ENCODE measurements around the gene C1orf116.

DNA sequence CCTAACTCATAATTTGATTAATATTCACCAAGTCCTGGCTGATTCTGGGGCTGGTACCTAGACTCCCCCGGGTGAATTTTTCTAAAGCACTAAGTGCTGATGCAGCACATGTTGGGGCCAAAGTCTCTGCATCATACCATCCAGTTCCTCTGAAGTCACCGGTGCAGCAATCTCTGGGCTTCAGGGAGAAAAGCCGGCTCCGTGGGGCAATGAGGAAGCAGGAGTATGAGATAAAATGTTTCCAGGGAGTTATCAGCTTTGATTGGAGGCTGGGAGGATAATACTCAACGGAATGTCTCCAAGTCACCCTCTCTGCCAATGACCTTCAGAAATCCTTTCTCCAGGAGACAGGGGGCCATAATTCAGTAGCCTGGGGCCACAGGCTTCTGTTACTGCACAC lies 63.5 kb downstream of the C1orf116 start:
- no peak for TF ChIP-seq HOXA7 (CRISPR knock-in tag; IDR thresholded peaks at IDR 0.05; ENCODE audit: borderline replicate concordance)
- TF ChIP-seq, protein P1, sequence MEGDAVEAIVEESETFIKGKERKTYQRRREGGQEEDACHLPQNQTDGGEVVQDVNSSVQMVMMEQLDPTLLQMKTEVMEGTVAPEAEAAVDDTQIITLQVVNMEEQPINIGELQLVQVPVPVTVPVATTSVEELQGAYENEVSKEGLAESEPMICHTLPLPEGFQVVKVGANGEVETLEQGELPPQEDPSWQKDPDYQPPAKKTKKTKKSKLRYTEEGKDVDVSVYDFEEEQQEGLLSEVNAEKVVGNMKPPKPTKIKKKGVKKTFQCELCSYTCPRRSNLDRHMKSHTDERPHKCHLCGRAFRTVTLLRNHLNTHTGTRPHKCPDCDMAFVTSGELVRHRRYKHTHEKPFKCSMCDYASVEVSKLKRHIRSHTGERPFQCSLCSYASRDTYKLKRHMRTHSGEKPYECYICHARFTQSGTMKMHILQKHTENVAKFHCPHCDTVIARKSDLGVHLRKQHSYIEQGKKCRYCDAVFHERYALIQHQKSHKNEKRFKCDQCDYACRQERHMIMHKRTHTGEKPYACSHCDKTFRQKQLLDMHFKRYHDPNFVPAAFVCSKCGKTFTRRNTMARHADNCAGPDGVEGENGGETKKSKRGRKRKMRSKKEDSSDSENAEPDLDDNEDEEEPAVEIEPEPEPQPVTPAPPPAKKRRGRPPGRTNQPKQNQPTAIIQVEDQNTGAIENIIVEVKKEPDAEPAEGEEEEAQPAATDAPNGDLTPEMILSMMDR (tag by site-specific recombination; IDR thresholded peaks at IDR 0.05) = no peak
- TF ChIP-seq ZNF366 (tag by site-specific recombination; conservative IDR thresholded peaks at IDR 0.05) = no peak
- TF ChIP-seq, protein P2, sequence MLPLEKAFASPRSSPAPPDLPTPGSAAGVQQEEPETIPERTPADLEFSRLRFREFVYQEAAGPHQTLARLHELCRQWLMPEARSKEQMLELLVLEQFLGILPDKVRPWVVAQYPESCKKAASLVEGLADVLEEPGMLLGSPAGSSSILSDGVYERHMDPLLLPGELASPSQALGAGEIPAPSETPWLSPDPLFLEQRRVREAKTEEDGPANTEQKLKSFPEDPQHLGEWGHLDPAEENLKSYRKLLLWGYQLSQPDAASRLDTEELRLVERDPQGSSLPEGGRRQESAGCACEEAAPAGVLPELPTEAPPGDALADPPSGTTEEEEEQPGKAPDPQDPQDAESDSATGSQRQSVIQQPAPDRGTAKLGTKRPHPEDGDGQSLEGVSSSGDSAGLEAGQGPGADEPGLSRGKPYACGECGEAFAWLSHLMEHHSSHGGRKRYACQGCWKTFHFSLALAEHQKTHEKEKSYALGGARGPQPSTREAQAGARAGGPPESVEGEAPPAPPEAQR (tag by site-specific recombination; IDR thresholded peaks at IDR 0.05) = no peak
- no peak for TF ChIP-seq KLF16 (tag by site-specific recombination; IDR thresholded peaks at IDR 0.05)
- no peak for TF ChIP-seq ZNF707 (tag by site-specific recombination; IDR thresholded peaks at IDR 0.05)
- TF ChIP-seq, protein P3, sequence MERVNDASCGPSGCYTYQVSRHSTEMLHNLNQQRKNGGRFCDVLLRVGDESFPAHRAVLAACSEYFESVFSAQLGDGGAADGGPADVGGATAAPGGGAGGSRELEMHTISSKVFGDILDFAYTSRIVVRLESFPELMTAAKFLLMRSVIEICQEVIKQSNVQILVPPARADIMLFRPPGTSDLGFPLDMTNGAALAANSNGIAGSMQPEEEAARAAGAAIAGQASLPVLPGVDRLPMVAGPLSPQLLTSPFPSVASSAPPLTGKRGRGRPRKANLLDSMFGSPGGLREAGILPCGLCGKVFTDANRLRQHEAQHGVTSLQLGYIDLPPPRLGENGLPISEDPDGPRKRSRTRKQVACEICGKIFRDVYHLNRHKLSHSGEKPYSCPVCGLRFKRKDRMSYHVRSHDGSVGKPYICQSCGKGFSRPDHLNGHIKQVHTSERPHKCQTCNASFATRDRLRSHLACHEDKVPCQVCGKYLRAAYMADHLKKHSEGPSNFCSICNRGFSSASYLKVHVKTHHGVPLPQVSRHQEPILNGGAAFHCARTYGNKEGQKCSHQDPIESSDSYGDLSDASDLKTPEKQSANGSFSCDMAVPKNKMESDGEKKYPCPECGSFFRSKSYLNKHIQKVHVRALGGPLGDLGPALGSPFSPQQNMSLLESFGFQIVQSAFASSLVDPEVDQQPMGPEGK (tag by site-specific recombination; IDR thresholded peaks at IDR 0.05) = no peak
- no peak for TF ChIP-seq ZNF121 (tag by site-specific recombination; IDR thresholded peaks at IDR 0.05)
- TF ChIP-seq, protein P4, sequence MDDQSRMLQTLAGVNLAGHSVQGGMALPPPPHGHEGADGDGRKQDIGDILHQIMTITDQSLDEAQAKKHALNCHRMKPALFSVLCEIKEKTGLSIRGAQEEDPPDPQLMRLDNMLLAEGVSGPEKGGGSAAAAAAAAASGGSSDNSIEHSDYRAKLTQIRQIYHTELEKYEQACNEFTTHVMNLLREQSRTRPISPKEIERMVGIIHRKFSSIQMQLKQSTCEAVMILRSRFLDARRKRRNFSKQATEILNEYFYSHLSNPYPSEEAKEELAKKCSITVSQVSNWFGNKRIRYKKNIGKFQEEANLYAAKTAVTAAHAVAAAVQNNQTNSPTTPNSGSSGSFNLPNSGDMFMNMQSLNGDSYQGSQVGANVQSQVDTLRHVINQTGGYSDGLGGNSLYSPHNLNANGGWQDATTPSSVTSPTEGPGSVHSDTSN (CRISPR knock-in tag; IDR thresholded peaks at IDR 0.05) = no peak
- no peak for TF ChIP-seq BCL11B (tag by site-specific recombination; IDR thresholded peaks at IDR 0.05; ENCODE audit: low read depth)
- no peak for TF ChIP-seq GLI4 (tag by site-specific recombination; IDR thresholded peaks at IDR 0.05)

Measured in HEK293 (cell line).